8988T (cell line): ENCODE results near the gene DPH6.

Source experiments
- DNase-seq: peaks from one replicate; pipeline ENCODE4 v3.0.0; 2011

Gene DPH6

DNA sequence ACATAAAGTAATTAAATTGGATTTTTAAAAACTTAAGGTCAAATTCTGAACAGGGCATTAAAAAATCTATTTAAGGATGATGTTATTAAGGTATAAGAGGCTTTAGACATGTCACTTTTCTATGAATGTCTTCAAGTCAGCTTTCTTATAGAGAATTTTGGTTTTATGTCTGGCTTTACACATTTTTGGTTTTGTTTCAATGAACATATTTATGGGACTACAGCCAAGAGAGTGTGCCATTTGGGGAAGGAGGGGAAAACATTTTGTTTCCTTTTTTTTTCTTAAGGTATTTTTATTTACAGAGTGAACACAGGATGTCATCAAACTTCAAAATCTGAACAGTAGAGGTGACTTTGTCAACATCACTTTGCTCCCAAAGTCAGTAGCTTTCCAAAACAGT, 222.8 kb downstream of the DPH6 start:
- no peak for DNase-seq

DNA sequence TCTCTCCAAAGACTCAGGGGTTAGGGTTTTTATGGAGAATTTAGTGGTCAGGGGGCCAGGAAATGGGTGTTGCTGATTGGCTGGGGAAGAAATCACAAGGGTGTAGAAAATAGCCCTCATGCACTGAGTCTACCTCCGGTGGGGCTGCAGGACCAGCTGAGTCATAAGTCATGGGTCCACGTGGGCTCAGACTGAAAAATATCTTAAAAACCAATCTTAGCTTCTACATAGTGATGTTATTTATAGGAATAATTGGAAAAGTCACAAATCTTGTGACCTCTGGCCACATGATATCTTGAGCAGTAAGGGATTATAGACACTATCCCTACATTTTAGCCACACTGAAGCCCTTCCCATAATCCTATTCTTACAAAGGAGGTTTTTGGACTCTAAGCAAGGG, 224.0 kb downstream of the DPH6 start:
- no peak for DNase-seq

DNA sequence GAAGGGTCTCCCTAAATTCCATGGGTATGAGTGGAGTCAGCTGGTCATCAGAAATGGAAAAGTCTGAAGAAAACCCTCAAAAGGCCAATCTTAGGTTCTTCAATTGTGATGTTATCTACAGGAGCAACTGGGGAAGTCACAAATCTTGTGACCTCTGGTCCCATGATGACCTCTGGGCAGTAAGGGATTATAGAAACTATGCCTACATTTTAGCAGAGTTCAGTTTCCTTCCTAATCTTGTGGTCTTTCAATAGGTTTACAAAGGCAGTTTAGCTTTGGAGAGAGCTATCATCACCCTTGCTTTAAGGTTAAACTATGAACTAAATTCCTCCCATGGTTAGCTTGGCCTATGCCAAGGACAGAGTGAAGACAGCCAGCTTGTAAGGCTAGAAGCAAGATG, 225.1 kb downstream of the DPH6 start:
- DNase-seq: no peak
